Melanocyte of skin (primary cell): ENCODE results near the gene GAB4. TPM values are rescaled to one million over a fixed set of nuclear protein-coding genes. Genes with fewer than 3 reads are reported as not detected.

Experiments
- total RNA-seq, 2 donors: library from RNA; depleted of rRNA; stranded (reverse); fragments of >200 nt; gene quantifications; 2 replicates each; pipeline ENCODE4 v1.2.3, GENCODE V29; 2012

Gene GAB4, protein sequence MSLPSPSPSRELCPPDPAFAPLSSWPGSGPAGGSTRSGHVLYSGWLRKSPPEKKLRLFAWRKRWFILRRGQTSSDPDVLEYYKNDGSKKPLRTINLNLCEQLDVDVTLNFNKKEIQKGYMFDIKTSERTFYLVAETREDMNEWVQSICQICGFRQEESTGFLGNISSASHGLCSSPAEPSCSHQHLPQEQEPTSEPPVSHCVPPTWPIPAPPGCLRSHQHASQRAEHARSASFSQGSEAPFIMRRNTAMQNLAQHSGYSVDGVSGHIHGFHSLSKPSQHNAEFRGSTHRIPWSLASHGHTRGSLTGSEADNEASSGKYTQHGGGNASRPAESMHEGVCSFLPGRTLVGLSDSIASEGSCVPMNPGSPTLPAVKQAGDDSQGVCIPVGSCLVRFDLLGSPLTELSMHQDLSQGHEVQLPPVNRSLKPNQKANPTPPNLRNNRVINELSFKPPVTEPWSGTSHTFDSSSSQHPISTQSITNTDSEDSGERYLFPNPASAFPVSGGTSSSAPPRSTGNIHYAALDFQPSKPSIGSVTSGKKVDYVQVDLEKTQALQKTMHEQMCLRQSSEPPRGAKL
- total RNA-seq: under 1 TPM; under 0.01 to 1.00 TPM

GRCh38 chr22:17007852-17008731, at the start of gene GAB4:
TSS of gene GAB4 (minus strand) at chr22:17008222. CDS start at chr22:17008114, 108 bp downstream.

Other genes with a start within 250 kb of the GAB4 start
- not detected for gene XKR3, start 182.8 kb downstream of the GAB4 start, total RNA-seq
- 1 to 10 TPM; 4.7 to 6.2 TPM for gene IL17RA, start 76.8 kb upstream of the GAB4 start, total RNA-seq
- under 1 TPM; under 0.01 to 0.34 TPM for gene TMEM121B, start 113.1 kb upstream of the GAB4 start, total RNA-seq
- 10 to 100 TPM; 32.0 to 43.6 TPM for gene HDHD5, start 151.1 kb upstream of the GAB4 start, total RNA-seq
- gene ADA2, start 211.2 kb upstream of the GAB4 start, total RNA-seq: under 1 TPM; under 0.01 to 0.33 TPM